ENCODE results near the gene MESP2.

Gene MESP2

GRCh38 chr15:89822611-89822950, 46.4 kb downstream of the MESP2 start:
- H3K27ac ChIP-seq = no peak overlapping the region
- H3K4me3 ChIP-seq (ENCODE audit: low read depth, low read length) = no peak overlapping the region
- H3K27me3 ChIP-seq (ENCODE audit: insufficient read depth, low read depth, severe bottlenecking) = no peaks in the 10 kb centered on the region
- no peaks in the 10 kb centered on the region for H3K9me3 ChIP-seq (ENCODE audit: severe bottlenecking)
- no peak for DNase-seq
- TF ChIP-seq, protein P1, sequence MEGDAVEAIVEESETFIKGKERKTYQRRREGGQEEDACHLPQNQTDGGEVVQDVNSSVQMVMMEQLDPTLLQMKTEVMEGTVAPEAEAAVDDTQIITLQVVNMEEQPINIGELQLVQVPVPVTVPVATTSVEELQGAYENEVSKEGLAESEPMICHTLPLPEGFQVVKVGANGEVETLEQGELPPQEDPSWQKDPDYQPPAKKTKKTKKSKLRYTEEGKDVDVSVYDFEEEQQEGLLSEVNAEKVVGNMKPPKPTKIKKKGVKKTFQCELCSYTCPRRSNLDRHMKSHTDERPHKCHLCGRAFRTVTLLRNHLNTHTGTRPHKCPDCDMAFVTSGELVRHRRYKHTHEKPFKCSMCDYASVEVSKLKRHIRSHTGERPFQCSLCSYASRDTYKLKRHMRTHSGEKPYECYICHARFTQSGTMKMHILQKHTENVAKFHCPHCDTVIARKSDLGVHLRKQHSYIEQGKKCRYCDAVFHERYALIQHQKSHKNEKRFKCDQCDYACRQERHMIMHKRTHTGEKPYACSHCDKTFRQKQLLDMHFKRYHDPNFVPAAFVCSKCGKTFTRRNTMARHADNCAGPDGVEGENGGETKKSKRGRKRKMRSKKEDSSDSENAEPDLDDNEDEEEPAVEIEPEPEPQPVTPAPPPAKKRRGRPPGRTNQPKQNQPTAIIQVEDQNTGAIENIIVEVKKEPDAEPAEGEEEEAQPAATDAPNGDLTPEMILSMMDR (IDR thresholded peaks at IDR 0.05; ENCODE audit: low read depth, low read length) = no peak
- H3K36me3 ChIP-seq = no peaks in the 10 kb centered on the region

DNA sequence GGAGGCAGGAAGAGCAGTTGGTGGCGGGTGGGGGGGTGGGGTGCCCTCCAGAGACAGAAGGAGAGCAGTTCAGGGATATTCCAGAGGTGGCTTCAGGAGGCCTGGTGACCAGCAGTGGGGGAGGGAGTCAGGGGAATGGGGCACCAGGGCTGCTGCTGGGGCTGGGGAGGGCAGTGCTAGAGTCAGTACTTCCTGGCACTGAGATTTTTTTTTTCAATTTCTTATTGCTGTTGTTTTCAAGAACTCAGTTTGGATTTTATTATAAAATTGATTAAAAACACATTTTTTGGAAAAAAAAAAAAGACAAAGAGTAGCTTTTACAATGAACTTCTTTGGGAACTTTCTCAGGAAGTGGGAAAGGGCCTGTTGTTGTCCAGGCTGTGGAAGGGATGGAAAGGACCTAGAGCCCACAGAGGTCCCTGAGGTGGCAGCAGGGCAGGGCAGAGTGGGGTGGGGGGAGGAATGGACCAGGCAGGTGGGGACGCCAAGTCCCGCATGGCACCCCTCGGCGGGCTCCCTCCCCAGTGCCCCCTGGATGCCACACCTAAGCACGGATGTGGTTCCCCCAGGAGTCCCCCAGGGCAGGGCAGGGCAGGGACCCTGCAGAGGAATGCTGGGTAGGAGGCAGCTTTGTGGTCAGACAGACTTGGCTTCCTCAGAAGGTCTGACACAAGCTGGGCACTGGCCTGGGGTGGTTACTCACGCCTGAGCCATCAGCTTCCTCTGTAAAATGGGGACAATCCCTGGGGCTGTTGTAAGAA, 47.0 kb downstream of the MESP2 start:
- TF ChIP-seq, protein P1 (IDR thresholded peaks at IDR 0.05; ENCODE audit: low read depth, low read length) = no peak
- H3K27me3 ChIP-seq (ENCODE audit: insufficient read depth, low read depth, severe bottlenecking) = no peaks in the 10 kb centered on the region
- no peak overlapping the region for H3K27ac ChIP-seq
- no peaks in the 10 kb centered on the region for H3K9me3 ChIP-seq (ENCODE audit: severe bottlenecking)
- no peaks in the 10 kb centered on the region for H3K36me3 ChIP-seq
- H3K4me3 ChIP-seq (ENCODE audit: low read depth, low read length) = no peak overlapping the region
- DNase-seq = no peak

DNA sequence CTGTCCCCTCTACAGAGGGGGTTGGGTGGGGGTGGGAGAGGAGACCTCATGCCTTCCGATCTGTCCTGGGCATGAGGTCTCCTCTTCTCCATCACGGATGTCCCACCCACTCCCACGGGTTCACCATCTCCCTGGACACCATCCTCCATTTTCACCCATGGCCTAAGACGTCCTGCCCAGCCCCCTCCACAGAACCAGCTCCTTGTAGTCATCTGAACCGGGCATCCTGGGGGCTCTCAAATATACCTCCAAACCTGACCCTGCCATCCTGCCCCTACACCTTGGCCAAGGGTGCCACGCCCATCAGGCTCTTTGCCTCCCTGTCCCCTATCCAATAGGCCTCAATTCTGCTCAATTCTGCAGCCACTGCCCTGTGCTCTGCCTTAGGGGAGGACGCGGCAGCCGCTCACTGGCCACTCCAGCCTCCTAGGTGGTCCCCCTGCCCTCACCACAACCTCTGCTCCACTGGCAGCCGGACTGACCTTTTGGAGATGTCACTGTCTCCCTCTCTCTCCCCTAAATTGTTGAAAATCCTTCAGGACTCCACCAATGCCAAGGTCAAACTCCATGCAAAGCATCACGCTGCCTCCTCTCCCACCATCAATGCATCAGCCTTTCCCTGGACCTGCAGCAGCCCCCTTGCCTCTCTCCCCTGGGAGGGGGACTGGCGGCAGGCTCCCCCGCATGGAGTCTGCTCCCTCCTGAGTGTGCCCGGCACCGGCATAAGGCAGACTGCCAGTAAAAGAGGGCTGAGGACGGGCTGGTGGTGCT, 47.9 kb downstream of the MESP2 start:
- Histone ChIP-seq H3K4me3 (ENCODE audit: low read depth, low read length) (no peak overlapping the region), H3K27me3 (ENCODE audit: insufficient read depth, low read depth, severe bottlenecking) (no peaks in the 10 kb centered on the region), H3K36me3 (no peaks in the 10 kb centered on the region), H3K9me3 (ENCODE audit: severe bottlenecking) (no peaks in the 10 kb centered on the region), H3K27ac (no peak overlapping the region)
- TF ChIP-seq, protein P1 (IDR thresholded peaks at IDR 0.05; ENCODE audit: low read depth, low read length) = no peak
- DNase-seq = no peak

- no peaks in the 10 kb centered on the region for H3K27me3 ChIP-seq (ENCODE audit: insufficient read depth, low read depth, severe bottlenecking)
- no peak for DNase-seq
- H3K27ac ChIP-seq = no peak overlapping the region
- TF ChIP-seq, protein P1 (IDR thresholded peaks at IDR 0.05; ENCODE audit: low read depth, low read length) = no peak
- no peak overlapping the region for H3K4me3 ChIP-seq (ENCODE audit: low read depth, low read length)
- H3K36me3 ChIP-seq = no peaks in the 10 kb centered on the region
- no peaks in the 10 kb centered on the region for H3K9me3 ChIP-seq (ENCODE audit: severe bottlenecking)
Observed at GRCh38 chr15:89824607-89824867, 48.4 kb downstream of the MESP2 start.

GRCh38 chr15:89825271-89825940, 49.3 kb downstream of the MESP2 start:
- DNase-seq = no peak
- Histone ChIP-seq H3K27ac (no peak overlapping the region), H3K9me3 (ENCODE audit: severe bottlenecking) (no peaks in the 10 kb centered on the region), H3K4me3 (ENCODE audit: low read depth, low read length) (no peak overlapping the region), H3K27me3 (ENCODE audit: insufficient read depth, low read depth, severe bottlenecking) (no peaks in the 10 kb centered on the region), H3K36me3 (no peaks in the 10 kb centered on the region)
- TF ChIP-seq, protein P1 (IDR thresholded peaks at IDR 0.05; ENCODE audit: low read depth, low read length) = no peak

Measured in WERI-Rb-1 (cell line).